Measurements from ENCODE around the gene MPI. TPM values are rescaled to one million over a fixed set of nuclear protein-coding genes. Genes with fewer than 3 reads are reported as not detected.

MPI gene
- total RNA-seq, 2 experiments from 2014 or later = 67.1 to 74.3 TPM

GRCh38 chr15:74897300-74897701 lies 7.5 kb downstream of the MPI start:
- TF ChIP-seq, protein P1, sequence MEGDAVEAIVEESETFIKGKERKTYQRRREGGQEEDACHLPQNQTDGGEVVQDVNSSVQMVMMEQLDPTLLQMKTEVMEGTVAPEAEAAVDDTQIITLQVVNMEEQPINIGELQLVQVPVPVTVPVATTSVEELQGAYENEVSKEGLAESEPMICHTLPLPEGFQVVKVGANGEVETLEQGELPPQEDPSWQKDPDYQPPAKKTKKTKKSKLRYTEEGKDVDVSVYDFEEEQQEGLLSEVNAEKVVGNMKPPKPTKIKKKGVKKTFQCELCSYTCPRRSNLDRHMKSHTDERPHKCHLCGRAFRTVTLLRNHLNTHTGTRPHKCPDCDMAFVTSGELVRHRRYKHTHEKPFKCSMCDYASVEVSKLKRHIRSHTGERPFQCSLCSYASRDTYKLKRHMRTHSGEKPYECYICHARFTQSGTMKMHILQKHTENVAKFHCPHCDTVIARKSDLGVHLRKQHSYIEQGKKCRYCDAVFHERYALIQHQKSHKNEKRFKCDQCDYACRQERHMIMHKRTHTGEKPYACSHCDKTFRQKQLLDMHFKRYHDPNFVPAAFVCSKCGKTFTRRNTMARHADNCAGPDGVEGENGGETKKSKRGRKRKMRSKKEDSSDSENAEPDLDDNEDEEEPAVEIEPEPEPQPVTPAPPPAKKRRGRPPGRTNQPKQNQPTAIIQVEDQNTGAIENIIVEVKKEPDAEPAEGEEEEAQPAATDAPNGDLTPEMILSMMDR (IDR thresholded peaks at IDR 0.05) = no peak
- DNase-seq (no peak), ATAC-seq (no peak)
- peaks cover 44% of the 10 kb centered on the region for H3K36me3 Mint-ChIP-seq (ENCODE audit: low read depth)
- H3K4me3 Mint-ChIP-seq = no peak overlapping the region
- intact Hi-C loops (cut with micrococcal nuclease) = no loop called here
- H3K9me3 Mint-ChIP-seq = no peaks in the 10 kb centered on the region
- H3K4me1 Mint-ChIP-seq (ENCODE audit: low read depth) = peaks cover 25% of the 10 kb centered on the region
- no peaks in the 10 kb centered on the region for H3K27me3 Mint-ChIP-seq
- POLR2A ChIA-PET = interaction anchor here (1.0 to 4.0 kb wide), 5 partner anchors 9 to 89 kb away, joined by 3 to 20 read pairs (median 4); partner anchors contain the start of gene FAM219B
- CTCF ChIA-PET = interaction anchor here (1.1 kb wide), 1 partner anchor 126 kb away, joined by 6 read pairs; no protein-coding TSS in a partner anchor
- H3K27ac Mint-ChIP-seq = no peak overlapping the region

DNA sequence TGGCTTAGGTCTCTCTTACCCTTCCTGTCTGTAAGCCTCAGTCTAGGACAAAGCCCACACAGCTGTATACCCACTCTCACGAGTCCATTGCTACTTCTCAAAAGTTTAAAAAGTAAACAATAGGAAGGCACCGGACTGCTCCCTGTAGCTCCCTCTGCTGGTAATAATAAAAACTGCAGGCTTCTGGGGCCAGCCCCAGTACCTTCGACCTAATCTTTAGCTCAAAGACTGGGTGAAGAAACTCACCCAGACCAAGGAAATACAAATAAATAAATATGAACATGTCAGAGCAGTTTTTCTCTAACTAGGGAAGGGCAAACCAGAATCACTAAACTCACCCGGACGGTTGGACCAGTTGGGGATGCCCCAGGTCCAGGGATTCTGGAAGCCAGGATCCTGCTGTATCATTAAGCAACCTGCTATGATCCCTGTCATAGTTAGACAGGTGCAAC lies 11.8 kb downstream of the MPI start:
- peak; percentile 71 for DNase-seq
- Mint-ChIP-seq H3K4me3 (no peak overlapping the region), H3K27me3 (no peaks in the 10 kb centered on the region), H3K27ac (no peak overlapping the region), H3K36me3 (ENCODE audit: low read depth) (peaks cover 25% of the 10 kb centered on the region), H3K9me3 (no peaks in the 10 kb centered on the region), H3K4me1 (ENCODE audit: low read depth) (peaks cover 20% of the 10 kb centered on the region)
- TF ChIP-seq, protein P1 (IDR thresholded peaks at IDR 0.05) = peak; percentile 94
- ChIA-PET POLR2A (interaction anchor here (0.5 to 4.3 kb wide), 13 partner anchors 8 to 304 kb away, joined by 3 to 19 read pairs (median 4); partner anchors contain the start of gene MPI), CTCF (interaction anchor here (0.6 to 4.1 kb wide), 64 partner anchors 9 to 660 kb away, joined by 3 to 79 read pairs (median 4); partner anchors contain the start of genes COX5A, LMAN1L, MPI and RPP25)
- intact Hi-C loops (cut with micrococcal nuclease) = no loop called here
- ATAC-seq = peak; percentile 65

GRCh38 chr15:74902295-74903075 lies 12.6 kb downstream of the MPI start:
- CTCF ChIA-PET = interaction anchor here (0.6 to 4.1 kb wide), 61 partner anchors 8 to 659 kb away, joined by 3 to 79 read pairs (median 5); partner anchors contain the start of genes COX5A, LMAN1L, MPI and RPP25
- Mint-ChIP-seq H3K27ac (no peak overlapping the region), H3K4me3 (no peak overlapping the region), H3K9me3 (no peaks in the 10 kb centered on the region), H3K4me1 (ENCODE audit: low read depth) (peaks cover 23% of the 10 kb centered on the region), H3K36me3 (ENCODE audit: low read depth) (peaks cover 21% of the 10 kb centered on the region), H3K27me3 (no peaks in the 10 kb centered on the region)
- POLR2A ChIA-PET = interaction anchor here (0.5 to 4.3 kb wide), 11 partner anchors 9 to 304 kb away, joined by 3 to 19 read pairs (median 4); partner anchors contain the start of gene MPI
- ATAC-seq = no peak
- intact Hi-C loops (cut with micrococcal nuclease) = no loop called here
- TF ChIP-seq, protein P1 (IDR thresholded peaks at IDR 0.05) = no peak
- DNase-seq = no peak

DNA sequence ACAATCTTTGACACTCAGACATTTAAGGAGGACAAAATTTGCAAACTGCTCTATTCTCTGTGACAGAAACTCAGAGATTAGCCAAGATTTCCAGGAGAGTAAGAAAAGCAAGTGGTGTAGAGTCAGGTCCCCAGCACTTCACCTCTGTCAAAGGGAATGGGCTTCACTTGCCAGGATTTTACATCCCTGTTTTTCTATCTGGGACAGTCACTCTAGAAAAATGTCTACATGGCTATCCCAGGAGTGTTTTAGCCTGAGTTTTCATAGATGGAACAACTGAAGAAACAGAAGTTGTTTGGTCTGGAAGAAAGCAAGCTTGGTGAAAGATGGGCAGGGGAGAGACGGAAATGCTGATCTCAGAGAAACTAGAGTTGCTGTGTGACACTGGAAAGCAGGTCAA lies 13.8 kb downstream of the MPI start:
- Mint-ChIP-seq H3K4me1 (ENCODE audit: low read depth) (peaks cover 26% of the 10 kb centered on the region), H3K27me3 (no peaks in the 10 kb centered on the region), H3K36me3 (ENCODE audit: low read depth) (peaks cover 21% of the 10 kb centered on the region), H3K27ac (no peak overlapping the region), H3K9me3 (no peaks in the 10 kb centered on the region), H3K4me3 (no peak overlapping the region)
- no peak for ATAC-seq
- intact Hi-C loops (cut with micrococcal nuclease) = no loop called here
- no peak for DNase-seq
- TF ChIP-seq, protein P1 (IDR thresholded peaks at IDR 0.05) = no peak
- POLR2A ChIA-PET = interaction anchor here (0.9 to 1.9 kb wide), 5 partner anchors 14 to 65 kb away, joined by 3 to 5 read pairs (median 4); partner anchors contain the start of gene COX5A
- CTCF ChIA-PET = interaction anchor here (0.6 to 1.6 kb wide), 6 partner anchors 34 to 265 kb away, joined by 3 to 4 read pairs (median 4); no protein-coding TSS in a partner anchor
